Left lung (tissue), 10 donors: ENCODE results near the gene MLNR. TPM values are rescaled to one million over a fixed set of nuclear protein-coding genes. Genes with fewer than 3 reads are reported as not detected.

Source experiments
- ATAC-seq: fragments of 200-7000 bp; cut with Tn5 transposase; one replicate; pipeline ENCODE4 v1.9.1; 2020; ENCODE audit warnings: moderate library complexity
- DNase-seq, 4 donors: peaks; one replicate each; pipeline ENCODE4 v3.0.0-alpha.2; 2013 to 2020
- H3K27ac ChIP-seq, 2 donors: fragments of 200-600 bp; sonication (generic) in 1 of 2; one replicate each; pipeline versions ENCODE4 v1.5.0 to v1.8.0; 2020 to 2021
- H3K27me3 ChIP-seq, 2 donors: fragments of 200-600 bp; sonication (generic) in 1 of 2; one replicate each; pipeline versions ENCODE4 v1.5.0 to v1.8.0; 2020 to 2021
- H3K36me3 ChIP-seq, 2 donors: fragments of 200-600 bp; sonication (generic) in 1 of 2; one replicate each; pipeline versions ENCODE4 v1.5.0 to v1.8.0; 2020 to 2021
- H3K4me1 ChIP-seq, 2 donors: fragments of 200-600 bp; one replicate each; pipeline ENCODE4 v1.8.0; 2021
- H3K4me3 ChIP-seq, 2 donors: fragments of 200-600 bp; sonication (generic) in 1 of 2; one replicate each; pipeline versions ENCODE4 v1.5.0 to v1.8.0; 2020 to 2021; ENCODE audit warnings: mild to moderate bottlenecking in 1 of 2
- H3K9me3 ChIP-seq, 2 donors: fragments of 200-600 bp; sonication (generic) in 1 of 2; one replicate each; pipeline versions ENCODE4 v1.5.0 to v1.8.0; 2020 to 2021
- CTCF ChIP-seq, 2 donors: fragments of 200-600 bp; sonication (generic) in 1 of 2; IDR thresholded peaks; one replicate each; pipeline versions ENCODE4 v1.5.0 to v1.8.0; 2021; ENCODE audit warnings: antibody characterized with exemption in 2 of 2
- intact Hi-C, 2 donors: fragments of 100-400 bp; cut with DNase I; formaldehyde crosslinking; loops; one replicate each; pipeline versions ENCODE4 v1.11.2 to v1.14.2; 2022
- polyA plus RNA-seq, 6 donors: library from polyadenylated mRNA; unstranded; fragments of 120-200 nt; gene quantifications; one replicate each; pipeline ENCODE4 v1.2.1, GENCODE V29; 2013; ENCODE audit not compliant: insufficient read length in 6 of 6
- total RNA-seq, 2 donors: library from RNA; stranded (reverse); fragmentation: NEBNext Ultra II Directional; extraction: Animal tissue kit (Norgen Biotek cat#: 25700); gene quantifications; one replicate each; pipeline ENCODE4 v1.2.1, GENCODE V29; 2021
- donor health status: DM: no; HTN: yes; CAD: no.
- donor health status: DM: no; HTN: no; CAD: no.

The MLNR gene
- total and polyA plus RNA-seq, 8 donors: 0.13 to 0.31 (median 0.17) TPM; not detected in 3

DNA sequence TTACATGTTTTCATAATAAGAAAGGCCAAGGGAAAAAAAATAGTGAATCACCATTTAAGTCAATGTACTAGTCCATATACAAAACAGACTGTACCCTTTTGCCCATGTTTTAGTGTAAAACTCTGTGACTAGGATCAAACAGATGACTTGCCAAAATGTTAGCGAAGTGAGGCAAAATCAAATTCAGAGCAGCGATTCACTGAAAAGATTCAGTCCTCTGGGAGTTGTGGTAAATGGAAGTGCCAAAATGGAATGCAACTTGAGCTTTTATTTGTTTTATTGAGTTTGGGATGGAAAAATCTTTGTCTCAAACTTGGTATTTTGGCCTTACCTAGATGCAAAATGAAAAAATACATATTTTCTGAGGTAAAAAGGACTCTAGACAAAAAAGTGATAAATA lies 36.7 kb downstream of the MLNR start:
- Histone ChIP-seq H3K4me3 (no peak overlapping the region), H3K36me3 (peaks cover 0 to 52% of the 10 kb centered on the region in 2 donors), H3K27ac (no peak overlapping the region), H3K4me1 (peaks cover 0 to 32% of the 10 kb centered on the region in 2 donors), H3K9me3 (no peaks in the 10 kb centered on the region), H3K27me3 (no peaks in the 10 kb centered on the region)
- intact Hi-C loops: no loop called here
- no peak for TF ChIP-seq CTCF (IDR thresholded peaks at IDR 0.05)
- no peak for DNase-seq
- no peak for ATAC-seq

GRCh38 chr13:49258089-49258796 lies 38.1 kb downstream of the MLNR start:
- no peak for TF ChIP-seq CTCF (IDR thresholded peaks at IDR 0.05)
- Histone ChIP-seq H3K4me1 (peaks cover 0 to 18% of the 10 kb centered on the region in 2 donors), H3K36me3 (peaks cover 0 to 61% of the 10 kb centered on the region in 2 donors), H3K27ac (peak overlapping the region in 1 of 2 donors; percentile 66), H3K27me3 (no peaks in the 10 kb centered on the region), H3K4me3 (peak overlapping the region; percentile 9 to 35), H3K9me3 (no peaks in the 10 kb centered on the region)
- no peak for ATAC-seq
- DNase-seq: no peak
- intact Hi-C loops: no loop called here

DNA sequence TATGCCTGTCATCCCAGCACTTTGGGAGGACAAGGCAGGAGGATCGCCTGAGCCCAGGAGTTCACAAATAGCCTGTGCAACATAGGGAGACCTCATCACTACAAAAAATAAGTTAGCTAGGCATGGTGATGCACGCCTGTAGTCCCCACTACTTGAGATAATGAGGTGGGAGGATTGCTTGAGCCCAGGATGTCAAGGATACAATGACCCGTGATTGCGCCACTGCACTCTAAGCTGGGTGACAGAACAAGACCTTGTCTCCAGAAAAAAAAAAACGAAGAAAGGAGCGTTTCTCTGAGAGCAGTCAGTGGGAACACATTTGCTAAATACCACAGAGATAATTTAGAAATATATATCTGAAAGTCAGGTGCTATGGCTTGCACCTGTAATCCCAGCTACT lies 39.4 kb downstream of the MLNR start:
- no peak overlapping the region for H3K4me3 ChIP-seq
- no peaks in the 10 kb centered on the region for H3K9me3 ChIP-seq
- peaks cover 0 to 66% of the 10 kb centered on the region in 2 donors for H3K36me3 ChIP-seq
- no peak for TF ChIP-seq CTCF (IDR thresholded peaks at IDR 0.05)
- H3K27me3 ChIP-seq: no peaks in the 10 kb centered on the region
- no peak for ATAC-seq
- DNase-seq: no peak
- H3K4me1 ChIP-seq: peaks cover 0 to 11% of the 10 kb centered on the region in 2 donors
- intact Hi-C loops: no loop called here
- H3K27ac ChIP-seq: no peak overlapping the region

DNA sequence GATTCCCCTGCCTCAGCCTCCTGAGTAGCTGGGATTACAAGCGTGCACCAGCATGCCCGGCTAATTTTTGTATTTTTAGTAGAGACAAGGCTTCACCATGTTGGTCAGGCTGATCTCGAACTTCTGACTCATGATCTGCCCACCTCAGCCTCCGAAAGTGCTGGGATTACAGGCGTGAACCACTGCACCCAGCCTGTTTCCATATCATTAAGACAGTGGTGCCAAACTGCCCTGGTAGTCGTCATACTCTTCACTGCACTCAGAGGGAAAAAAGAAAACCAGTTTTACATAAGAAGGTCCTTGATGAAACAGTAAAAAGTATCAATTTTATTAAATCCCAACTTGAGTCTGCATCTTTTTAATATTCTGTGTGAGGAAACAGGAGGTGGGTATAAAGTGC lies 42.5 kb downstream of the MLNR start:
- peaks cover 0 to 51% of the 10 kb centered on the region in 2 donors for H3K36me3 ChIP-seq

More for the DNA sequence above, 42.5 kb downstream of the MLNR start:
- ATAC-seq (no peak), DNase-seq (no peak)
- Histone ChIP-seq H3K9me3 (no peaks in the 10 kb centered on the region), H3K4me3 (no peak overlapping the region), H3K27me3 (no peaks in the 10 kb centered on the region), H3K4me1 (peaks cover 0 to 8% of the 10 kb centered on the region in 2 donors), H3K27ac (no peak overlapping the region)
- no peak for TF ChIP-seq CTCF (IDR thresholded peaks at IDR 0.05)
- intact Hi-C loops: no loop called here
